Hematopoietic multipotent progenitor cell treated with erythropoietin and hydrocortisone succinate and interleukin-3 and kit ligand, for 4 days (in vitro differentiated cells): ENCODE measurements around the gene ARMC2.
"Not testable (repeated sequence)": the region's sequence is repeated elsewhere in the genome, so short reads cannot be mapped to it uniquely, and the experiment has no call there.

ENCODE experiments used
- DNase-seq: peaks from one replicate; pipeline ENCODE4 v3.0.0-alpha.2; 2015

Gene ARMC2

GRCh38 chr6:108958900-108959770 is 110.9 kb downstream of the ARMC2 start:
- DNase-seq, result peak; percentile 49

DNA sequence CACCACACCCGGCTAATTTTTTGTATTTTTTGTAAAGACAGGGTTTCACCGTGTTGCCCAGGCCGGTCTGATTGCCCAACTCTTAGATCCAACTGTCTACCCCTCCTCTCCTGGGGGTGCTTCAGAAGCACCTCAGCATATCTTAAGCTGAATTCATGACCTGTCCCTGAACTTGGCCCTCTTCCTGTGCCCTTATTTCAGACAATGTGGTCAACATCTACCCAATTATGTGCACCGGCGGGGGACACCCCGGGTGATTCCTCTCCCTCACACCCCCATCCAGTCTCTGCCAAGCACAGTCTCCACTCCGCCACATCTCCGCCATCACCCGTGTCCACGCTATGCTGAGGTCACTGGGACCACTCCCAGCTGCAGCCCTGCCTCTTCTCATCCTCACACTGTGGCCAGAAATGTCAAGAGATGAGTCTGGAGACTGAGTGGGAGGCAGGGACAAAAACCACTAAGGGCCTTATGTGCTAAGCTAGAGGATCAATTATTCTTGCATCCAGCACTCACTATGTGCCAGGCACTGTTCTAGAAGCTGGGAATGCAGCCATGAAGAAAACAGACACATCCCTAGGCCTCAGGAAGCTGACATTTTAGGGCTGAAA is 111.9 kb downstream of the ARMC2 start:
- no peak for DNase-seq

DNA sequence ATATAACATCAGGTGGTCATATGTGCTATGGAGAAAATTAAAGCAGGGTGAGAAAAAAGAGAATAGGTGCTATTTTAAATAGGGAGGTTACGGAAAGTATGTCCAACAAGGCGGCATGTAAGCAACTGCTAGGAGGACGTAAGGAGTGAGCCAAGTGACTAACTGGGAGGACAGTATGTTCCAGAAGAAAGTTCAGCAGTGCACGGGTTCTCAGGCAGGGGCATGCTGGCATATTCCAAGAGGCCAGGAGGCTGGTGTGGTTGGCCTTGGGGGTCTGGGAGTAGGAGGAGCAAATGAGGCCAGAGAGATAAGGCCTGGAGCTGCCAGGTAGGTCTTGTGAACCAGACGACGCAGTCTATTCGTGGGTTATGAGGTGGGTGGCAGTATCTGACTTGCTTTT is 112.4 kb downstream of the ARMC2 start:
- no peak for DNase-seq

GRCh38 chr6:108961077-108961476 is 112.9 kb downstream of the ARMC2 start:
- no peak for DNase-seq

DNA sequence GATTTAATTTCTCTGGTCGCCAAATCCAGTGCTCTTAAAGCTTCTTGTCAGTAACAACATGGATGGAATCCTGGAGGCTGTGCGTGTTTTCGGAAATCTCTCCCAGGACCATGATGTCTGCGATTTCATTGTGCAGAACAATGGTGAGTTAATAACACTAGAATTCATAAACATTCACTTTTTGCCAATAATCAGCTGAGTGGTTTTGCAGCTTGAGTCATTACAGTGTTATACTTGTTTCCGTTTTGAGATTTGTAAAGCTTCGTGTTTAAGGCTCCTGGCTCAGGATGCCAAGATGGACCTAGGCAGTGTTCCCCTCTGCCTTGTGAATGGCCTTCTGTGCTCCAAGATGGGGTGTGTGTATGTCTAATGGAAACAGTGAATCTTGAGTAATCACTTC is 113.8 kb downstream of the ARMC2 start:
- no peak for DNase-seq

DNA sequence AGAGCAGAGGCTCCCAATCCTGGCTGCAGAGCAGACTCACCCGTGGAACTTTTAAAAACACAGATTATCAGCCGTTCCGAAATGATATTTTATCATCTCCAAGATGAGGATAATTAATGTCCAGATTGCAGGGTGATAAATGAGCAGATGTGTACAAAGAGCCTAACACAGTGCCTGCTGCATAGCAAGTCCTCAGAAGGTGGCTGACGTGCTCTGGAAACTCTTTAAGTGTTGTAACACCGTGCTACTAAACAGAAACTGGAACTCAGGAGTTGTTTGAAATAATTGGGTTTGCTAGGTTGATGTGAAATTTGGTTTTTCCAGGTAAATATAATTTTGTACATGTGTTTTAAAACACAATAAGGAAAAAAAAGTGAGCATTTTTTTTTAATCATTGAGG is 118.0 kb downstream of the ARMC2 start:
- no peak for DNase-seq

DNA sequence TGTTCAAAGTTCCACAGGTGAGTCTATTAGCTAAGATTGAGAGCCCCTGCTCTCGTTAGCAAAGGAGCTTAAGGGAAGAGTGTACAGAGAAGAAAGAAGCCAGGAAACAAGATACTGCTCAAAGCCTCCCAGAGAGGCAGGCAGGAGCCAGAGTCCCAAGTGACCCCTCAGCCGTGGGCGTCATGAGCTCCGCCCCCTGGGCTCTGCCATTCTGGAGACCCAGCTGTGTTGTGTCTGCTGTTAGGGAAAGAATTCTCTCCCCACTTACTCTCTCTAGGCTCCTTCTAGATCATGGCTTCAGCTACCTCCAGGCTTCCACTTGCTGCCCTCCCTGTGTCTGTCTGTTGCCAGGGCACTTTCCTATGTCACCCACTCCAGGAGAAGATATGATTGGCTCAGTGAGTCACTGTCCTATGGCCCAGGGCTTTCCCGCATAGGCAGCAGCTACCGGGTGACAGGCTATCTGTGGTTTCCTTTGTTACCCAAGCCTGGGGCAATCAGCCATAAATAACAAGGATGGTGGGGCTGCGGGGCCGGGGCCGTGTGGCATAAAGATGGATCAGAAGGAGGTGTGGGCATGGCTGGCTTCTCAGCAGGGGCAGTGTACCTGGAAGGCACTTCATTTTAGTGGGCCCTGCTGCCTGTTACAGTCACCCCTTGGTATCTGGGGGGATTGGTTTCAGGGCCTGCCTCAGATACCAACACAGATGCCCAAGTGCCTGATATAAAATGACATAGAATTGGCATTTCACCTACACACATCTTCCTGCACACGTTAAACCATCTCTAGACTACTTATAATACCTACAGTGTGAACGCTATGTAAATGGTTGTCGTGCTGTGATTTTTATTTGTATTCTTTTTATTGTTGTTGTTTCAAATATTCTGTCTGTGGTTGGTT is 118.9 kb downstream of the ARMC2 start:
- DNase-seq, result peak; percentile 88

DNA sequence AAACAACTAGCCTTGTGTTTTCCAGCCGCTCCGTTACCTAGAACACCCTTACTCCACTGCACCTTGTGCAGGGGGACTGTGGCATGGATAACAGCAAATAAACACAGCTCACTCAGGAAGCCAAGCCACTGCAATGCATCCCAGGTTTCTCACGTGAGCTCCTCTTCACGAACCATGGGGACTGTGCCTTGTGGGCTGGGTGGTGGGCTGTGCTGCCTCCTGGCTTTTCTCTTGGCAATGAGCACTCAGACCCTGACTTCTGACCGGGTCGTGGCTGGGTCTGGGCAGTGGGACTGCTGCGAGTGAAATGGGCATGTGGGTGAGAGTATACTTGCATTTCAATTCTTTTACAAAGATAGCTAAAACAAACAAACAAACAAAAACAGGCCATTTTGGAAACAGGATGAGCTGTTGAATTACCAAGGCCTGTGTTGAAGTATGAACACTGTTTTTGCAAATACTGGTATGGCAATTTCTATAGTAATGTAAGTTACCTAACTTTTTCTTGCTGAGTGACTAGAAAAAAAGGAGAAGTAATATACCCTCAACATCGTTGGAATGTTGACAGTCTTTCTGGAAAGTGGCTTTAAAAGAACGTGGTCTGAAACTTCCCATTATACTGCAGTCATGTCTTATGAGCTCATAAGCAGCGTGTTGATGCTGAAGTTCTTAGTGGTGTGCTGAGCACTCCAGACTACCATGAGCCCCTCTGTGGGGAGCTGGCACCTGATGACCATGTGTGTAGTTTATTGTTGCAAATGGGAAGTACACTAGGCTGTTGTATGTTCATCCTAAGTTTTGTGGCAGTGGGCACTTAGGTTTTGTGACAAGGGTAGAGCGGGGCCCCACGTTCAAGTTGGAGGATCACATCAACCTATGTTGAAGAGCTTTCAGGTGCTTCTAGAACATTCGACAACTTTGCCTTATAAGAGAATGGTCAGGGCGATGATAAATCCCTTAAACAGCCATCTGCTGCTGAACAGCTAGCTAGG is 120.4 kb downstream of the ARMC2 start:
- peak; percentile 49 for DNase-seq

GRCh38 chr6:108969776-108970175 is 121.6 kb downstream of the ARMC2 start:
- DNase-seq, result no peak

DNA sequence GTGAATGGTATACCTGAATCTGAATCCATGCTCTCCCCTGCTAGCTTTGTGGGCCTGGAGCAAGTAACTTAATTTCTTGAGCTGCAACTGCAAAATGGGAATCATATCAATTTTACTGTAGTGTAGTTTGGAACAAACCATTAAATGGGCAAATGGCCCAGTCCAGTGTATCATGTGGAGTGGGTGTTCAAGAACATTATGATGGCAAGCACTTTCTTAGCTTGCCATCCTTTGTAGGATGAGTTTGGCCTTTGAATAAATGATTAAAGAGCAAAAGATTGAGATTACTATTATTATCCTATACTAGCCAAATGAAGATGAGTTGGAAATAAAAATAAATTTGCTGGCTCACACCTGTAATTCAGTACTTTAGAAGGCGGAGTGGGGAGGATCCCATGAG is 126.0 kb downstream of the ARMC2 start:
- DNase-seq, result no peak

- not testable (repeated sequence) for DNase-seq
These were observed 130.4 kb downstream of the ARMC2 start for GRCh38 chr6:108978638-108979037.

DNA sequence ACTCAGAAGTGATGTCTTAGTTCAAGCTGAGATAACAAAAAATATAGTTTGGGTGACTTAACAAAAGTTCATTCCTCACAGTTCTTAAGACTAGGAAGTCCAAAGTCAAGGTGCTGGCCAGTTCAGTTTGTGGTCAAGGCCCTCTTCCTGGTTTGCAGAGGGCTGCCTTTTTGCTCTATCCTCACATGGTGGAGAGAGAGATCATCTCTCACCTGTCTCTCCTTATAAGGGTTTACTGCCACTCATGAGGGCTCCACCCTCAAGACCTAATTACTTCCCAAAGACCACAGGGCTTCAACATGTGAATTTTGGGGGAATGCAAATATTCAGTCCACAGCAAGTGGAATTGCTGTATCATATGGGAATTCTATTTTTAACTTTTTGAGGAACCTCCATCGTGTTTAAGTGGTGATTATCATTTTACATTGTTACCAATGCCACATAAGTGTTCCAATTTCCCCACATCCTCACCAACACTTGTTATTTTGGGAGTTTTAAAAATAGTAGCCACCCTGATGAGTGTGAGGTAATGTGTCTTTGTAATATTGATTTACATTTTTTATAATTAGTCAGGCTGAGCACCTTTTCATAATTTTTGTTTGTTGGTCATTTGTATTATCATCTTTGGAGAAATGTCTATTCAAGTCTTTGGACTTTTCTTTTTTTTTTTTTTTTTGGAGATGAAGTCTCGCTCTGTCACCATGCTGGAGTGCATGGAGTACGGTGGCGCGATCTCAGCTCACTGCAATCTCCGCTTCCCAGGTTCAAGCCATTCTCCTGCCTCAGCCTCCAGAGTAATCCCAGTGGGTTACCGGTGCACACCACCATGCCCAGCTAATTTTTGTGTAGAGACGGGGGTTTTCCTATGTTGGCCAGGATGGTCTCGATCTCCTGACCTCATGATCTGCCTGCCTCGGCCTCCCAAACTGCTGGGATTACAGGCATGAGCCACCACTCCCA is 134.2 kb downstream of the ARMC2 start:
- no peak for DNase-seq

- peak; percentile 18 for DNase-seq
These were observed 134.9 kb downstream of the ARMC2 start for GRCh38 chr6:108983151-108983550.

GRCh38 chr6:108985301-108985700 is 137.1 kb downstream of the ARMC2 start:
- DNase-seq, result no peak

GRCh38 chr6:108987156-108987555 is 138.9 kb downstream of the ARMC2 start:
- DNase-seq, result no peak

GRCh38 chr6:108988296-108988695 is 140.1 kb downstream of the ARMC2 start:
- no peak for DNase-seq

DNA sequence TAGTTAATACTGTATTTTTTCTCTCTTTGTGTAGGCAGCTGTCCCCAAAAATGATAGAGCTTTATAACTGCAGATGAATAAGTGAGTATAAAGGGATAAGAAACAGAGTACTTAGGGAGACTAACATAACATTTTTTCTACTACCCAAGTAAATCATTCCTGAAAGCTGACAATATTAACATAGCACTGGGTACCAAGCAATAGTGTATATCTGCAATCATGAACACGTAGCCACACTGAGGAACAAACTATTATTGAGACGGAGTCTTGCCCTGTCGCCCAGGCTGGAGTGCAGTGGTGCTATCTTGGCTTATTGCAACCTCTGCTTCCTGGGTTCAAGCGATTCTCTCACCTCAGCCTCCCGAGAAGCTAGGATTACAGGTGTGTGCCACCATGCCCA is 140.5 kb downstream of the ARMC2 start:
- no peak for DNase-seq

- no peak for DNase-seq
These were observed 141.5 kb downstream of the ARMC2 start for GRCh38 chr6:108989700-108990099.

DNA sequence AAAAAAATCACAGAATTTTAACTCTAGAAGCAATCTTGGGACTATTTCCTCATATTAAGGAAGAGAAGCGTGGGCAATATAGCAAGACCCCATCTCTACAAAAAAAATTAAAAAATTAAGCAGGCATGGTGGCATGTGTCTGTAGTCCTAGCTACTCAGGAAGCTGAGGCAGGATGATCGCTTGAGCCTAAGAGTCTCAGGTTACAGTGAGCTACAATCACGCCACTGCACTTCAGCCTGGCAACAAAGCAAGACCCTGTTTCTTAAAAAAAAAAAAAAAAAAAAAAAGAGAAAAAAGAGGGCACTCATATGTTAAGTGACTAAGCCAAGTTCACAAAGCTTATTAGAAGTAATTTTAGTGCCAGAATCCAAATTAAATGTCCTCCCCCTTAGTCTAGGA is 145.7 kb downstream of the ARMC2 start:
- no peak for DNase-seq

DNA sequence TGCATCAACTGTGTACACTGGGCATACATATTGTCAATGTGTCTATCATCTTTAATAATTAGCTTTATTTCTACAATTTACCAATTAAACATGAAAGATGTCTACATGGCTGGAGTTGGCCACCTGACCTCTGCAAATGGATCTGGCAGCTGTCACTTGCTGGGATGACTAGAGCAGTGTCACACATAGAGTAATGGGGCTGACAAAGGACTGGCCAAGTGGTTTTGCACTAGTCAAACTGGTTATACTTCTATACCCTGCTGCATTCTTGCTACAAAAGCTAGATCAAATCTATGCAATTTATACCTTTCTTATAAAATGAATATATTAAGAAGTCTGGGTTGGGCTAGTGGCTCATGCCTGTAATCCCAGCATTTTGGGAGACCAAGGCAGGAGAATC is 147.1 kb downstream of the ARMC2 start:
- DNase-seq, result no peak

DNA sequence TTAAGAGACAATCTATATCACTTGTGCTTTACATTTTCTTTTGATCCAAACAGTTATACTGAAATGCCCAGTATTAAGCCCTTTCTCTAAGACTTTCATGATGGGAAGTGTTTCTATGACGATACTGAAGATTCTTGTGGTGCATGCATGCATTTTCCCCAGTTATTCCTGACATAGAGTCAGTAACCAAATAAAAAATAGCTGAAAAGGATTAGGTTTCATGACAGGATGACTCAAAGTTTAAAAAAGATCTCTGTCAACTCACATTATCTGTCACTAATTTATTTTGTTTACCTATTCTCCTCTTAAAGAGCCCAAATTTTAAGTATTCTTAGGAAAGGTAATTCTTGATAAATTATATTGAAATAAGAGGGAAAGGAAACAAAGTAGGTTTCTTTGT is 148.0 kb downstream of the ARMC2 start:
- DNase-seq, result no peak
